ENCODE data around the gene NDUFS8. TPM values are rescaled to one million over a fixed set of nuclear protein-coding genes. Genes with fewer than 3 reads are reported as not detected.

Gene NDUFS8
- total RNA-seq, 1 donor from 2014 or later, result 95.5 TPM

DNA sequence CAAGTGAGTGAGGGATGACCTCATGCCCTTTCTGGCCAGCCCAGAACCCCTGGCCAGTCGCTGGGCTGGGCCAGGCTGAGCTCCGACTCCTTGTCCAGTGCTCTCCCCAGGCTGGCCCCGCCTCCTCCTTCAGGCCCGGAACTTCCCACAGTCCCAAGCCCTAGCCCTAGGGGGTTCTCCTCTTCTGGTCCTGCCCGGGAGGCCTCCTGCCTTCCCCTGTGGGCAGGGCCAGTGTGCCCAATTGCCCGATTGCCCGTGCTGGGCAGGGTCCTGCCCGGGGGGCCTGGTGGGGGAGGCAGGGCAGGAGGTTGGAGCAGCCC, 12.5 kb downstream of the NDUFS8 start:
- TF ChIP-seq, protein P1, sequence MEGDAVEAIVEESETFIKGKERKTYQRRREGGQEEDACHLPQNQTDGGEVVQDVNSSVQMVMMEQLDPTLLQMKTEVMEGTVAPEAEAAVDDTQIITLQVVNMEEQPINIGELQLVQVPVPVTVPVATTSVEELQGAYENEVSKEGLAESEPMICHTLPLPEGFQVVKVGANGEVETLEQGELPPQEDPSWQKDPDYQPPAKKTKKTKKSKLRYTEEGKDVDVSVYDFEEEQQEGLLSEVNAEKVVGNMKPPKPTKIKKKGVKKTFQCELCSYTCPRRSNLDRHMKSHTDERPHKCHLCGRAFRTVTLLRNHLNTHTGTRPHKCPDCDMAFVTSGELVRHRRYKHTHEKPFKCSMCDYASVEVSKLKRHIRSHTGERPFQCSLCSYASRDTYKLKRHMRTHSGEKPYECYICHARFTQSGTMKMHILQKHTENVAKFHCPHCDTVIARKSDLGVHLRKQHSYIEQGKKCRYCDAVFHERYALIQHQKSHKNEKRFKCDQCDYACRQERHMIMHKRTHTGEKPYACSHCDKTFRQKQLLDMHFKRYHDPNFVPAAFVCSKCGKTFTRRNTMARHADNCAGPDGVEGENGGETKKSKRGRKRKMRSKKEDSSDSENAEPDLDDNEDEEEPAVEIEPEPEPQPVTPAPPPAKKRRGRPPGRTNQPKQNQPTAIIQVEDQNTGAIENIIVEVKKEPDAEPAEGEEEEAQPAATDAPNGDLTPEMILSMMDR (IDR thresholded peaks at IDR 0.05), result no peak
- no peak overlapping the region for H3K27ac ChIP-seq
- DNase-seq, result peak; percentile 43
- H3K27me3 ChIP-seq (ENCODE audit: low read depth), result no peaks in the 10 kb centered on the region
- ATAC-seq, result no peak
- peaks cover 70% of the 10 kb centered on the region for H3K36me3 ChIP-seq
- no peaks in the 10 kb centered on the region for H3K9me3 ChIP-seq
- intact Hi-C loops (cut with DNase I), result no loop called here
- peaks cover 35% of the 10 kb centered on the region for H3K4me1 ChIP-seq
- no peak overlapping the region for H3K4me3 ChIP-seq

DNA sequence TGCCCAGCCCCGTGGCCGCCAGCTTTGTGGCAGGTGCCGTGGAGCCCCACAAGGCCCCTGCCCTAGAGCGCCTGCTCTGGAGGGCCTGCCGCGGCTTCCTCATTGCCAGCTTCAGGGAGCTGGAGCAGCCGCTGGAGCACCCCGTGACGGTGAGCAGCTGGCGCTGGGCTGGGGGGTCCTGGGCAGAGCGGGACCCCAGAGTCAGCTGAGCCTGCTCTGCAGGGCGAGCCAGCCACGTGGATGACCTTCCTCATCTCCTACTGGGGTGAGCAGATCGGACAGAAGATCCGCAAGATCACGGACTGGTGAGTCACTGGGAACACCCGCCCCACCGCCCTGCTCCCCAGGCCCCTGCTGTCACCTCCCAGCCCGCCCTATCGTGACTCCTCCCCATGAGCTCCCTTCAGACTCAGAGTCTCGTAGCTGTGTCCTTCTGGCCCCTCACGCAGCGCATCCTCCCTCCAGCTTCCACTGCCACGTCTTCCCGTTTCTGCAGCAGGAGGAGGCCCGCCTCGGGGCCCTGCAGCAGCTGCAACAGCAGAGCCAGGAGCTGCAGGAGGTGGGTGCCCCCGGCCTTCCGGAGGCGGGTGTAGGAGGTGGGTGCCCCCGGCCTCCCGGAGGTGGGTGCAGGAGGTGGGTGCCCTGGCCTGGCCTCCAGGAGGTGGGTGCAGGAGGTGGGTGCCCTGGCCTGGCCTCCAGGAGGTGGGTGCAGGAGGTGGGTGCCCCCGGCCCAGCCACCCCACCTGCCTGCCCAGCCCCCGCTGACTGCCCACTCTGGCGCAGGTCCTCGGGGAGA, 13.1 kb downstream of the NDUFS8 start:
- no peak overlapping the region for H3K27ac ChIP-seq
- H3K4me1 ChIP-seq, result peaks cover 30% of the 10 kb centered on the region
- ATAC-seq, result no peak
- H3K27me3 ChIP-seq (ENCODE audit: low read depth), result no peaks in the 10 kb centered on the region
- H3K36me3 ChIP-seq, result peaks cover 76% of the 10 kb centered on the region
- TF ChIP-seq, protein P1 (IDR thresholded peaks at IDR 0.05), result no peak
- DNase-seq, result no peak
- intact Hi-C loops (cut with DNase I), result no loop called here
- no peaks in the 10 kb centered on the region for H3K9me3 ChIP-seq
- no peak overlapping the region for H3K4me3 ChIP-seq

DNA sequence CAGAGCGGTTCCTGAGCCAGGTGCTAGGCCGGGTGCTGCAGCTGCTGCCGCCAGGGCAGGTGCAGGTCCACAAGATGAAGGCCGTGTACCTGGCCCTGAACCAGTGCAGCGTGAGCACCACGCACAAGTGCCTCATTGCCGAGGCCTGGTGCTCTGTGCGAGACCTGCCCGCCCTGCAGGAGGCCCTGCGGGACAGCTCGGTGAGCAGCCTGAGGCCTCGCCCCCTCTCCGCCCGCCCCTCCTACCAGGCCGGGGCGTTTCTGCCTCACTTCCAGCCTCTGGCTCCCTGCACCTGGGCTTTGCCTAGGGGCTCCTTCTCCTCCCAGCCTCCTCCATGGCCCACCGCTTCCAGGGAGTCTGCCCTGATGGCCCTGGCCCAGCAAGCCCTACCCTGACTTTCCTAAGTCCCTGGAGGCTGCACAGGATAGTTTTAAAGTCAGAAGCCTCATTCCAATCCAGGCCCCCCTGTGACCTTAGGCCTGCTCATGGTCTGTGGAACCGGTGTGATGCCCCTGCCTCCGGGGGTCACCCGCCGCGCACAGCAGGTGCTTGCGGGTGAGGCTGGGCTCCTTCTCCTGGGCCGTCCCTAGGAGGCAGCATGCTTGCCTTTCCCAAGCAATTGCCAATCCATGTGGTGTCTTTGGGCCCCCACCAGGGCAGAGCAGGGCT, 13.8 kb downstream of the NDUFS8 start:
- intact Hi-C loops (cut with DNase I), result no loop called here
- TF ChIP-seq, protein P1 (IDR thresholded peaks at IDR 0.05), result no peak
- Histone ChIP-seq H3K27ac (no peak overlapping the region), H3K4me1 (peaks cover 24% of the 10 kb centered on the region), H3K36me3 (peaks cover 83% of the 10 kb centered on the region), H3K9me3 (no peaks in the 10 kb centered on the region), H3K27me3 (ENCODE audit: low read depth) (no peaks in the 10 kb centered on the region), H3K4me3 (no peak overlapping the region)
- ATAC-seq (no peak), DNase-seq (peak; percentile 34)

DNA sequence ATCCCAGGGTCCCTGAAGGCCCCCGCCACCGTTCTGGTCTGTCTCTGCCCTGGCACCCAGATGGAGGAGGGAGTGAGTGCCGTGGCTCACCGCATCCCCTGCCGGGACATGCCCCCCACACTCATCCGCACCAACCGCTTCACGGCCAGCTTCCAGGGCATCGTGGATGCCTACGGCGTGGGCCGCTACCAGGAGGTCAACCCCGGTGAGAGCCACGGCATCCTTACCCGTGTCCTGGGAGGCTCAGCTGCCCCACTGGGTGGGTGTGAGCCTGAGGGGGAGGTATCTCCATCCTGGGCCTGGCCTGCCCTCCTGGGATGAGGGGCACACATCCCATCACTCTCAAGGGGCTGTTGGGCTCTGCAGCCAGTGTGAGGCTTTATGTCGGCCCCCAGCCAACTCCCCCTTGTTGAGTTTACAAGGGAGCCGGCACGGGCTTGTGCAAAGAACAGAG, 14.4 kb downstream of the NDUFS8 start:
- no peaks in the 10 kb centered on the region for H3K27me3 ChIP-seq (ENCODE audit: low read depth)
- peak; percentile 43 for DNase-seq
- no peak overlapping the region for H3K4me3 ChIP-seq
- peaks cover 90% of the 10 kb centered on the region for H3K36me3 ChIP-seq
- H3K27ac ChIP-seq, result no peak overlapping the region
- H3K9me3 ChIP-seq, result no peaks in the 10 kb centered on the region
- H3K4me1 ChIP-seq, result peaks cover 18% of the 10 kb centered on the region
- ATAC-seq, result no peak
- TF ChIP-seq, protein P1 (IDR thresholded peaks at IDR 0.05), result no peak
- intact Hi-C loops (cut with DNase I), result no loop called here

DNA sequence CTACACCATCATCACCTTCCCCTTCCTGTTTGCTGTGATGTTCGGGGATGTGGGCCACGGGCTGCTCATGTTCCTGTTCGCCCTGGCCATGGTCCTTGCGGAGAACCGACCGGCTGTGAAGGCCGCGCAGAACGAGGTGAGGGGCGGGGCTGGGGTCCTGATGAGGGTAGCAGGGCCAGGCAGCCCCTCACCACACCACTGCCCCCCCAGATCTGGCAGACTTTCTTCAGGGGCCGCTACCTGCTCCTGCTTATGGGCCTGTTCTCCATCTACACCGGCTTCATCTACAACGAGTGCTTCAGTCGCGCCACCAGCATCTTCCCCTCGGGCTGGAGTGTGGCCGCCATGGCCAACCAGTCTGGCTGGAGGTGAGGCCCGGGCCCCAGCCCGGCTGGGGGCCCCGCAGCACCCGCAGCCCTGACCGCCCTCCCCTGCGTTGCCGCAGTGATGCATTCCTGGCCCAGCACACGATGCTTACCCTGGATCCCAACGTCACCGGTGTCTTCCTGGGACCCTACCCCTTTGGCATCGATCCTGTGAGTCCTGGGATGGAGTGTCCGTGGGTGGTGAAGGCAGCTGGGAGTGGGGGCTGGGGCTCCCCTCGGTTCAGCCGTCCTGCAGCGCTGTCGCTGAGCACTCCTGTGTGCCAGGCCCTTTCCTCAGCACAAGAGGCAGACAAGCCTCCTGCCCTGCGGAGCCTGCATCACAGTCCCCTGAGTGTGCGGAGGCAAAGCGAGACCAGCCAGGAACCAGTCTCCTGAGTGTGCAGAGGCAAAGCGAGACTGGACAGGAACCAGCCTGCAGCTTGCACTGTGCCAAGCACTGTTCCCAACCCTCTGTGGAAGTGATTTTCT, 17.2 kb downstream of the NDUFS8 start:
- intact Hi-C loops (cut with DNase I), result no loop called here
- Histone ChIP-seq H3K4me1 (no peaks in the 10 kb centered on the region), H3K36me3 (peaks cover 98% of the 10 kb centered on the region), H3K27ac (no peak overlapping the region), H3K4me3 (no peak overlapping the region), H3K9me3 (no peaks in the 10 kb centered on the region), H3K27me3 (ENCODE audit: low read depth) (no peaks in the 10 kb centered on the region)
- TF ChIP-seq, protein P1 (IDR thresholded peaks at IDR 0.05), result no peak
- ATAC-seq (no peak), DNase-seq (no peak)

All from lower lobe of right lung (tissue), 2 donors.